Transverse colon (tissue), 4 donors: Measurements from ENCODE around the gene ZNF22. TPM values are rescaled to one million over a fixed set of nuclear protein-coding genes. Genes with fewer than 3 reads are reported as not detected.
A peak's percentile ranks its signal among the peaks of the same experiment; 100 is the strongest.
"Not testable (repeated sequence)": the region's sequence is repeated elsewhere in the genome, so short reads cannot be mapped to it uniquely, and the experiment has no call there.

Source experiments
- DNase-seq: peaks from one replicate; pipeline ENCODE4 v3.0.0-alpha.2; 2019
- H3K27ac ChIP-seq, 4 donors: fragments of 200-600 bp; sonication (generic); 2 replicates each; pipeline ENCODE4 v1.5.1; 2016 to 2018; ENCODE audit warnings: inconsistent platforms in 4 of 4
- H3K27me3 ChIP-seq: fragments of 200-600 bp; sonication (generic); 2 replicates; pipeline ENCODE4 v1.5.1; 2017; ENCODE audit warnings: inconsistent platforms
- H3K36me3 ChIP-seq, 4 donors: fragments of 200-600 bp; sonication (generic); 2 replicates each; pipeline ENCODE4 v1.5.1; 2017 to 2019; ENCODE audit warnings: inconsistent platforms in 4 of 4
- H3K4me1 ChIP-seq, 4 donors: fragments of 200-600 bp; sonication (generic); 2 replicates each; pipeline ENCODE4 v1.5.1; 2017 to 2020; ENCODE audit warnings: inconsistent platforms in 4 of 4
- H3K4me3 ChIP-seq, 4 donors: fragments of 200-600 bp; sonication (generic); 1 replicate in 1 of 4; 2 replicates in 3 of 4; pipeline versions ENCODE4 v1.5.1 to v1.6.1; 2017 to 2019; ENCODE audit warnings: inconsistent platforms in 4 of 4
- H3K9me3 ChIP-seq, 2 donors: fragments of 200-600 bp; sonication (generic); 2 replicates each; pipeline ENCODE4 v1.5.1; 2017 to 2019; ENCODE audit warnings: inconsistent platforms in 2 of 2
- EP300 ChIP-seq: sonication (generic); formaldehyde crosslinking; IDR thresholded peaks from one replicate; pipeline ENCODE4 v1.6.1; 2017; ENCODE audit warnings: antibody characterized with exemption, low read depth
- POLR2A ChIP-seq: fragments of 450-650 bp; IDR thresholded peaks from one replicate; pipeline ENCODE4 v1.6.1; 2016; ENCODE audit warnings: antibody characterized with exemption, mild to moderate bottlenecking, moderate library complexity
- POLR2AphosphoS5 ChIP-seq, 3 donors: sonication (generic); formaldehyde crosslinking; IDR thresholded peaks; one replicate each; pipeline ENCODE4 v1.6.1; 2016; ENCODE audit warnings: antibody characterized with exemption in 3 of 3
- WGBS, 2 donors: methylation state at CpG; one replicate each; pipeline ENCODE4 v1.1.5; 2018; ENCODE audit warnings: low coverage in 1 of 2; 5-methylcytosine and 5-hydroxymethylcytosine counted together
- in situ Hi-C, 4 donors: fragments of 200-750 bp; cut with MboI; loops; one replicate each; pipeline versions ENCODE4 v1.15.0 to v1.15.1; 2017; ENCODE audit warnings: low sequenced_read_pairs in 3 of 4, low pct_ligation_motif_present in 1 of 4, low pct_unique_long_range_greater_than_20kb in 1 of 4
- intact Hi-C: fragments of 100-400 bp; cut with DNase I; formaldehyde crosslinking; loops from one replicate; pipeline ENCODE4 v1.15.1; 2023; ENCODE audit warnings: low total_unique reads
- total RNA-seq, 4 donors: library from RNA; depleted of rRNA; stranded (reverse); fragments of >200 nt; gene quantifications; one replicate each; pipeline ENCODE4 v1.1.0, GENCODE V29; 2016
- TF ChIP-seq, protein P1 (sequence below), 5 experiments: fragments of 200-600 bp in 3 of 5; fragments of 450-650 bp in 2 of 5; sonication (generic) in 3 of 5; IDR thresholded peaks; 1 replicate in 2 of 5; 2 replicates in 3 of 5; pipeline ENCODE4 v1.5.1; 2016 to 2017; ENCODE audit warnings: antibody characterized with exemption in 5 of 5, inconsistent platforms in 3 of 5, mild to moderate bottlenecking in 2 of 5, moderate library complexity in 1 of 5

The ZNF22 gene
- total RNA-seq, 4 donors from 2014 or later = 4.6 to 14.3 (median 9.5) TPM

DNA sequence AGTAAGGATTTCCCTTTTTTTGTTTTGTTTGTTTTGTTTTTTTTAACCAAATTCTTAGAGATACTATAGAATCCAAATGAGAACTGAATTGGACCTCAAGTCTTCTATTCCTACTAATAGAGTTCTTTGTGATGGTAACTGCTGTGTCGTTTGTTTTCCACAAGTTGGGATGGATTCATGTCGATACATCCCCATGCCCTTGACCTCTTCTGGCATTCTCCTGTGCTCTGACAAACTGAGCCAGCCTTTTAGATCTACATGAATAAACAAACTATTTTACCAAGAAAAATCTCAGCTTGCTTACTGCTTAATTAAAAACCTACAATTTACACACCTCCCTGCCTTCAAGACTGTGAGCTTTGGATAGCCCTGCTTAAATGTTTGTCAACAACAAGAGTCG, 3.9 kb downstream of the ZNF22 start:
- in situ Hi-C loops = no loop called here
- Histone ChIP-seq H3K27ac (no peak overlapping the region), H3K27me3 (no peaks in the 10 kb centered on the region), H3K36me3 (peaks cover 0 to 10% (median 4%) of the 10 kb centered on the region in 4 donors), H3K4me1 (peaks cover 9 to 44% (median 17%) of the 10 kb centered on the region in 4 donors), H3K4me3 (no peak overlapping the region), H3K9me3 (no peaks in the 10 kb centered on the region)
- no peak for TF ChIP-seq POLR2AphosphoS5 (IDR thresholded peaks at IDR 0.05)
- 63 to 81% methylated on average over 3 of the region's 3 CpGs for WGBS, 2 donors
- no peak for DNase-seq
- intact Hi-C loops = no loop called here

- no peak overlapping the region for H3K4me3 ChIP-seq
- peaks cover 0 to 10% (median 4%) of the 10 kb centered on the region in 4 donors for H3K36me3 ChIP-seq
- intact Hi-C loops (no loop called here), in situ Hi-C loops (no loop called here)
- no peaks in the 10 kb centered on the region for H3K27me3 ChIP-seq
- no peaks in the 10 kb centered on the region for H3K9me3 ChIP-seq
- WGBS, 2 donors = 92 to 95% methylated on average over 1 of the region's 1 CpG
- H3K4me1 ChIP-seq = peaks cover 9 to 39% (median 14%) of the 10 kb centered on the region in 4 donors
- no peak overlapping the region for H3K27ac ChIP-seq
- no peak for DNase-seq
- TF ChIP-seq EP300 (no peak), POLR2A (no peak), POLR2AphosphoS5 (IDR thresholded peaks at IDR 0.05) (no peak)
- TF ChIP-seq, protein P1, sequence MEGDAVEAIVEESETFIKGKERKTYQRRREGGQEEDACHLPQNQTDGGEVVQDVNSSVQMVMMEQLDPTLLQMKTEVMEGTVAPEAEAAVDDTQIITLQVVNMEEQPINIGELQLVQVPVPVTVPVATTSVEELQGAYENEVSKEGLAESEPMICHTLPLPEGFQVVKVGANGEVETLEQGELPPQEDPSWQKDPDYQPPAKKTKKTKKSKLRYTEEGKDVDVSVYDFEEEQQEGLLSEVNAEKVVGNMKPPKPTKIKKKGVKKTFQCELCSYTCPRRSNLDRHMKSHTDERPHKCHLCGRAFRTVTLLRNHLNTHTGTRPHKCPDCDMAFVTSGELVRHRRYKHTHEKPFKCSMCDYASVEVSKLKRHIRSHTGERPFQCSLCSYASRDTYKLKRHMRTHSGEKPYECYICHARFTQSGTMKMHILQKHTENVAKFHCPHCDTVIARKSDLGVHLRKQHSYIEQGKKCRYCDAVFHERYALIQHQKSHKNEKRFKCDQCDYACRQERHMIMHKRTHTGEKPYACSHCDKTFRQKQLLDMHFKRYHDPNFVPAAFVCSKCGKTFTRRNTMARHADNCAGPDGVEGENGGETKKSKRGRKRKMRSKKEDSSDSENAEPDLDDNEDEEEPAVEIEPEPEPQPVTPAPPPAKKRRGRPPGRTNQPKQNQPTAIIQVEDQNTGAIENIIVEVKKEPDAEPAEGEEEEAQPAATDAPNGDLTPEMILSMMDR (IDR thresholded peaks at IDR 0.05) = no peak
Measured at GRCh38 chr10:45005284-45005683, 4.6 kb downstream of the ZNF22 start.

GRCh38 chr10:45006276-45007030, 5.7 kb downstream of the ZNF22 start:
- in situ Hi-C loops (no loop called here), intact Hi-C loops (no loop called here)
- Histone ChIP-seq H3K27me3 (no peaks in the 10 kb centered on the region), H3K36me3 (peaks cover 0 to 10% (median 4%) of the 10 kb centered on the region in 4 donors), H3K4me1 (peaks cover 9 to 35% (median 11%) of the 10 kb centered on the region in 4 donors), H3K27ac (no peak overlapping the region), H3K4me3 (no peak overlapping the region), H3K9me3 (no peaks in the 10 kb centered on the region)
- no peak for DNase-seq
- TF ChIP-seq POLR2AphosphoS5 (IDR thresholded peaks at IDR 0.05) (no peak), EP300 (no peak), POLR2A (no peak)
- TF ChIP-seq, protein P1 (IDR thresholded peaks at IDR 0.05) = no peak
- WGBS, 2 donors = 77 to 93% methylated on average over 2 to 3 of the region's 3 CpGs

DNA sequence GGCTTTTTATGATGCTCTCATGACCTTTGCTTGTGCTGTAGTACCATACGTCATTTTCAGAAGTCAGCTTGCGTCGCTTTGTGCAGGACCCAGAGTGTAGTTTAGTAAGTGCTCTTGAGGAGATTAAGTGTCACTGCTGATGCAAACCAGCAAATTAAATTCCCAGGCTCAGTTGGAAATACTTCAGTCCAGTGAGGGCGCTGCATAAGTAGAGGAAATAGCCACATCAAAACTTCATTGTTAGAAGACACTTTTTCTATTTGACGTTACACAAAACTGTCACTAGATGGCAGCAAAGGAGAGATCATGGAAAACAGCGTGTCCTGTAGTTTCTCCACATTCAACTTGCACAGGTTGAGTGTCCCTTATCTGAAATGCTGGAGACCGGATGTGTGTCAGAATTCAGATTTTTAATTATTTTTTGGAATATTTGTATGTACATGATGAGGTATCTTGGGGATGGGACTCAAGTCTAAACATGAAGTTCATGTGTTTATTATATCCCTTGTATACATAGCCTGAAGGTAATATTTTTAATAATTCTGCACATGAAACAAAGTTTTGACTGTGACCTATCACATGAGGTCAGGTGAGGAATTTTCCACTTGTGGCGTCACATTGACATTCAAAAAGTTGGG, 7.9 kb downstream of the ZNF22 start:
- TF ChIP-seq EP300 (no peak), POLR2A (no peak), POLR2AphosphoS5 (IDR thresholded peaks at IDR 0.05) (no peak)
- TF ChIP-seq, protein P1 (IDR thresholded peaks at IDR 0.05) = peak; percentile 65 to 80 (median 71)
- Histone ChIP-seq H3K4me1 (peaks cover 0 to 20% (median 2%) of the 10 kb centered on the region in 4 donors), H3K4me3 (no peak overlapping the region), H3K9me3 (no peaks in the 10 kb centered on the region), H3K36me3 (peaks cover 0 to 6% (median 3%) of the 10 kb centered on the region in 4 donors), H3K27me3 (no peaks in the 10 kb centered on the region), H3K27ac (no peak overlapping the region)
- no peak for DNase-seq
- 7 to 20% methylated on average over 7 to 8 of the region's 8 CpGs for WGBS, 2 donors
- in situ Hi-C loops (no loop called here), intact Hi-C loops (no loop called here)

DNA sequence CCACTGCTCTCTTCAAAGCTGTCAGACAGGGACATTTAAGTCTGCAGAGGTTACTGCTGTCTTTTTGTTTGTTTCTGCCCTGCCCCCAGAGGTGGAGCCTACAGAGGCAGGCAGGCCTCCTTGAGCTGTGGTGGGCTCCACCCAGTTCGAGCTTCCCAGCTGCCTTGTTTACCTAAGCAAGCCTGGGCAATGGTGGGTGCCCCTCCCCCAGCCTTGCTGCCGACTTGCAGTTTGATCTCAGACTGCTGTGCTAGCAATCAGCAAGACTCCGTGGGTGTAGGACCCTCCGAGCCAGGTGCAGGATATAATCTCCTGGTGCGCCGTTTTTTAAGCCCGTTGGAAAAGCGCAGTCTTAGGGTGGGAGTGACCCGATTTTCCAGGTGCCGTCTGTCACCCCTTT, 13.8 kb downstream of the ZNF22 start:
- in situ Hi-C loops, H3K9me3 ChIP-seq, H3K27me3 ChIP-seq, DNase-seq, intact Hi-C loops, H3K4me3 ChIP-seq, H3K27ac ChIP-seq, H3K36me3 ChIP-seq, H3K4me1 ChIP-seq: not testable (repeated sequence)
- WGBS, 2 donors = 78 to 100% methylated on average over 3 to 10 of the region's 10 CpGs
